Stimulated activated CD8-positive, alpha-beta memory T cell treated with anti-CD3 and anti-CD28 coated beads, Interleukin-7, amount 100 ng/mL, for 24 hours (primary cell): ENCODE results near the gene UBE4B.

Experiments
- DNase-seq: peaks from one replicate; pipeline ENCODE4 v3.0.0-alpha.2; 2020; ENCODE audit warnings: low read depth

The UBE4B gene

GRCh38 chr1:10117132-10117531, 84.4 kb downstream of the UBE4B start:
- DNase-seq, result no peak

DNA sequence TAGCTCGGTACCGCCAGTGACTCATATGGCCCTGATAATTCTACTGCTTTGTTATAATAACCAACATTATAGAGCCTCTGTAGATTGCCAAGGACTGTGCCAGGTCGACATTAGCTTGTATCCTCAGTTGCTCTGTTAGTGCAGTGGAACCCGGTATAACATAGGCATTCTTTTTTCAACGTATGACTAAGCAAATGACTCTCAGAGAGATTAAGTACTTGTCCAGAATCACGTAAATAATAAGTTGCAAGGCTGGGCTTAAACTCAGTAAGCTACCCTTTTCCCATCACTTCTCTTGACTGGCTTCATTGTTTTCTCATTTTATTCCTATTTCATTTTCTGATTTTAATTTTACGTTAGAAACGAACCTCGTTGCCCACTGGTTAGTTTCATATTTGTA, 85.1 kb downstream of the UBE4B start:
- DNase-seq, result no peak

DNA sequence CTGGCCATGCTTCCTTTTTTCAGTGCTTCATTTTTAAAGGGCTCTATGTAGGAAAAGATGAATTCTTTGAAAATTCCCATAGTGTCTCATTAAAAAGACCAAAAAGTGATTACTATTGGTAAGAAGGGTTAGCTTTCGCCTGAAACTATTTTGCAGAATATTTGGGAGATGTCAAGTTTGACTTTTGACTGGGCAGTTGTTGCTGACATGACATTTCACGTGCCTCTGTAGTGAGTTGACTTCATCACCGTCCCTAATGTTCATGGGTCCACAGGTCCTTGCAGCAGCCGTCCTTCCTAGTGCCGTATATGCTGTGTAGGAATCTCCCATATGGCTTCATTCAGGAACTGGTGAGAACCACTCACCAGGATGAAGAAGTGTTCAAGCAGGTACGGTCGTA, 88.9 kb downstream of the UBE4B start:
- no peak for DNase-seq

GRCh38 chr1:10122926-10123325, 90.2 kb downstream of the UBE4B start:
- DNase-seq, result no peak

DNA sequence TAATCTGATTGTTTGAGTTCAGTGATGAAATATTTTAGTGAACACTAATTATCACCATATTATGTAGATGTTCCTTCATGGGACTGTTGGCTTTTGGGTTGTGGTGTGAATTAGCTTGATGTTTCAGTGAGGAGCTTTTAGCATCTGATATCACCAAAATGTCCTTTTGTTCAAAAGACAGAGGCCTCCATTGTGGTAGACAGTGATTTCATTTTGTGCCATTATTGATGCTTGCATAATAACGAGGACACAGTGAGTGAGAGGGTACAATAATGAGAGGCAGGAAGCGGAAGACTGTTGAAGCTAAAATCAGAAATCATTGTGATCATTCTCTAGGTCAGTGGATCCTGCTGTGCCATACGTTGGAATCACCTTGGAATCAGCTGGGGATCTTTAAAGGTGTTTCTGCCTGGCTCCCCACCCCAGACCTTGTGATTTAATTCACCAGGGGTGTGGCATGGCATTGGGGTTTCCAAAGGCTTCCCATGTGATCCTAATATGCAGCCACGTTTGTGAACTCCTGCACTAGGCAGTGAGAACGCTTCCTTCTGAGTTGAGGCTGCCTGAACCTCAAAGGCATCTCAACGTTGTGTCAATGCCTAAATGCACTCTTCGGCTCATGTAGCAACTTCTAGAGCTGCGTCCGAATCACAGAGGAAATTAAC, 95.5 kb downstream of the UBE4B start:
- DNase-seq, result no peak

GRCh38 chr1:10132316-10132715, 99.6 kb downstream of the UBE4B start:
- no peak for DNase-seq

DNA sequence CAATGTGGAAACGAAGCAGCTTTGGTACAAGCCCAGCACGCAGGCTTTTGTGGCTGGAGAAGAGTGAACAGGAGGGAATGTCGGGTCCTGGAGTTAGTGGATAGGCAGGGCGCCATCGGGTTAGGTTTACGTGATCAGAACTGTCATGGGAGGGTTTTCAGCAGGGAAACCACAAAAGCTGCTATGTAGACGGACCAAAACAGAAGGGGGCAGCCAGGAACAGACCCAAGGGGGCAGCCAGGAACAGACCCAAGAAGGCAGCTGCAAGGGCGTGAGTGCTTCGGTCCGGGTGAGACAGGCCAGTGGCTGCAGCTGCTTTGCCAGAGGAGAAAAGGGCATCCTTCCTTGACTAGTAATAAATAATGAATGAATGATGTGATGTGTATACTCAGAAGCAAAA, 100.1 kb downstream of the UBE4B start:
- DNase-seq, result no peak

- no peak for DNase-seq
Measured at GRCh38 chr1:10140981-10141380, 108.2 kb downstream of the UBE4B start.

- no peak for DNase-seq
Measured at GRCh38 chr1:10143961-10144485, 111.3 kb downstream of the UBE4B start.

- DNase-seq, result no peak
Measured at GRCh38 chr1:10146391-10146790, 113.6 kb downstream of the UBE4B start.

GRCh38 chr1:10149231-10149630, 116.5 kb downstream of the UBE4B start:
- no peak for DNase-seq

DNA sequence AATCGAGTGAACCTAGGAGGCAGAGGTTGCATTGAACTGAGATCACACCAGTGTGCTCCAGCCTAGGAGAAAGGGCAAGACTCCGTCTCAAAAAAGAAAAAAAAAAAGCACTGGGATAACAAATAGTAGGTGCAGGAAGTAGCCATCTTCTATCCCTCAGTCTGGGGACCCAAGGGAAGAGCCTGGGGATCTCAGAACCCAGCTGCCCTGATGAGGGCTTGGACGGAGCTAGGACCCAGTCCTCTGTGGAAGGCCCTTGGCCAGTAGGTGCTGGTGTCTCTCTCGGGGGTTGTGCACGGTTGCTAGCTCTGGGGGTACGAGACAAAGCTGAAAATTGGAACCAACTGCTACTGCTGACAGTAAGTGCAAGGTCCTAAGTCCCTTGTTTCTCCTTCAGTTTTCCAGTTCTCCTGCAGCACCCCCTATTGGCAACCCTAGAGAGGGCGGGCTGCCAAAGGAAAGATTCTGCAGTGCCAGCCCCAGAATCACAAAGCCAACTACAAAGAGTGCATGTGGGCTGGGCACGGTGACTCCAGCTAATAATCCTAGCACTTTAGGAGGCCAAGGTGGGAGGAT, 120.0 kb downstream of the UBE4B start:
- peak; percentile 4 for DNase-seq

DNA sequence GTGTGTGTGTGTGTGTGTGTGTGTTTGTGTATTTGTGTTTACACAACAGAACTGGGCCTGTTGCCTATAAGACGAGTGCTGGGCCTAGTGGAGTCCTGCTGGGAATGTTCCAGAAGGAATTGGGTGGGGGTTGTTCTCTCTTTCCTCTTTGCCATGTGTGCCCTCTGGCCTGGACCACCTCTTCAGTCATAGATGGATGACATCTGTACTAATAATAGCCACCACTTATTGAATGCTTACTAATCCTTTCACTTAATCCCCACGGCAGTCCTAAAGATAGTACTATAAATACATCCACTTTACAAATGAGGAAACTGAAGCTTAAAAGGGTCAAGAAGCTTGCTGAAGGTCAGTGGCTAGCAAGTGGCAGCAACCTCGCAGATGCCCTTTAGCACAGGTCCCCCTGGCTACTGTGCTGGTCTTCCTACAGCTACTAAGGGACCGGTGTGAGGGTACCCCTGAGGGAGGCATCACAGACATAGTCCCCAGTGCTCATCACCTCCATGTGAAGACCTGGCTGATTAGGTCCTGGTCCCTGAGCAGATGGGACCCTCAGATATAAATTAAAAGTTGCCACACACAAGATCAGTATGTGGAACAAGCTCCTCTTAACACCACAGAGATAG, 122.4 kb downstream of the UBE4B start:
- DNase-seq, result no peak

GRCh38 chr1:10160173-10160572, 127.4 kb downstream of the UBE4B start:
- DNase-seq, result no peak

DNA sequence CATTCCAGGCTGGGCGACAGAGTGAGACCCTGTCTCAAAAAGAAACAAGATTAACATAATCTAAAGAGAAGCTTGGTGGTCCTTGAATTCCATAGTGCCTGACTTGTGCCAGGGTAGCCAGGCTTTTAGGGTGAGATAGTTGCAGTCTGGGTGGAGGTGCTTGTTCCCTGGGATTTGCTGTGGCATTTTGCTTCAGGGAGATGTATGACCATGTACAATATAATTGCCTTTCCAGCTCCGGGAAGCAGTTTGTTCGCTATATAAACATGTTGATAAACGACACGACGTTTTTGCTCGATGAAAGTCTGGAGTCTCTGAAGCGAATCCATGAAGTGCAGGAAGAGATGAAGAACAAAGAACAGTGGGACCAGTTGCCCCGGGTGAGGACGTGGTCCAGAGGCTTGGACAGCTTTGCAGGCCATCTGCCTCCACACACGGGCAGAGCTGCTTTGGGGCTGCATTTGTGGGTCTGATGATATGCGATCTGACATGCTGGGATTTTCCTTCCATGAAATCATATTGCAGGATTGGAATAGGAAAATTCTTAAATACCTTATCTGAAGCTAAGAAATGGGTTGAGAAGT, 128.2 kb downstream of the UBE4B start:
- DNase-seq, result no peak

GRCh38 chr1:10161541-10162290, 129.0 kb downstream of the UBE4B start:
- no peak for DNase-seq

DNA sequence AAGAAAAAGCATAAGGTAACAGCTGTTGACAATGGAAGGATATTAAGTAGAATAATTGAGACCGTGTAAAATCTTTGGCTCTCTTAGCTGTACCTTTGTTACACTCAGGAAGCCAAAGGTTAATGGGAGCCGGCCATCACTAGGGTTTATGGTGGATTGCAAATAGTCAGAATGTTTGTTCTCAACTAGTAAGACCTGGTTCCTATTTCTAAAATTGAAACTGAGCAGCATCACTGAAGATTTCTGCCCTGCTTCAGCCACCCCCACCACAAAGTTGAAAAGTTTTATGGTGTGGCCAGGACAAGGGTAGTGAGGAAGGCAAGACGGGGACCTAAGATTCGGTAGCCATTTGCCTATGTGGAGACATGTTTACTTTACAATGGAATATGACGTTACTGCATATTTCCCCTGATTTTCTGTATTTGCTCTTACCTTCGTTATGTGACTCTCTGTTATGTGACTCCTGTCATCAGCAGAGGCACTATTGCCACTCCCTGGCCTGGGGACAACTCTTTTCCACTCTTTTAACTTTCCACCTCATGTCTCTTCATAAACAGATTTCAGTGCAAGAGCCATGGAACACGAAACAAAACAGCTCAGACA, 136.3 kb downstream of the UBE4B start:
- no peak for DNase-seq

GRCh38 chr1:10170239-10170574, 137.4 kb downstream of the UBE4B start:
- no peak for DNase-seq

DNA sequence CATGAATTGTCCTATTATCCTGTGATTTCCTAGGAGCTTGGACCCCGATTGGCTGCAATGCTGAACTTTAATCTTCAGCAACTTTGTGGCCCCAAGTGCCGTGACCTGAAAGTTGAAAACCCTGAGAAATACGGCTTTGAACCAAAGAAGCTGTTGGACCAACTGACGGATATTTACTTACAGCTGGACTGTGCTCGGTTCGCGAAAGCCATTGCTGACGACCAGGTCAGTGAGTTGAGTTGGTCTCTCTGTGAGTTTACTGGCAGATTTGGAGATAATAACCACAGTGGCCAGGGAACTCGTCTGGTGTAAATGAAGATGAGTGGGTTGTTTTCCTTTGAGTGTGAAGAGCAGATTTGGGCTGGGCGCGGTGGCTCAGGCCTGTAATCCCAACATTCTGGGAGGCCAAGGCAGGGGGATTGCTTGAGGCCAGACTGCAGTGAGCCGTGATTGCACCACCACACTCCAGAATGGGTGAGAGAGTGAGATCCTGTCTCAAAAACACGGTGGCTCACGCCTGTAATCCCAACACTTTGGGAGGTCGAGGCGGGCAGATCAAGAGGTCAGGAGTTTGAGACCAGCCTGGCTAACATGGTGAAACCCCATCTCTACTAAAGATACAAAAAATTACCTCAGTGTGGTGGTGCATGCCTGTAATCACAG, 138.5 kb downstream of the UBE4B start:
- no peak for DNase-seq

GRCh38 chr1:10171995-10172669, 139.4 kb downstream of the UBE4B start:
- DNase-seq, result no peak

DNA sequence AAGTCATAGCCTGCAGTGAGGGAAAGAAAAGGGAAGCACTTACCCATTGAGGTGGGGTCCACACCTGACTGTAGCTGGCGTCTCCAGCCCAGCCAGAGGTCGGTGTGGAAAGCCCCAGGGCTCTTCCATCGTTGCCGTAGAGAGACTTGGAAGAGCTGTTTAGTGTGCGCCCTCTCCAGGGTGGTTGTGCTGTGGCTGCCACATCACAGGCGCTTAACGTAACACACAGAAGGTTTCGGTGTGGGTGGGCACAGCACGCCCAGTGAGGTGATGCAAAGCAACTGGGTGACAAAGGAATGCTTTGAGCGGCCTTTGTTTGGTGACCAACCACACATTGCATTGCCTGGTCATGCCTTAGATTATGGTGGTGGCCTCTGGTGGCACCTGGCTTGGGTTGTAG, 140.8 kb downstream of the UBE4B start:
- no peak for DNase-seq
